ENCODE measurements around the gene PPM1A.

- TF ChIP-seq, protein P1, sequence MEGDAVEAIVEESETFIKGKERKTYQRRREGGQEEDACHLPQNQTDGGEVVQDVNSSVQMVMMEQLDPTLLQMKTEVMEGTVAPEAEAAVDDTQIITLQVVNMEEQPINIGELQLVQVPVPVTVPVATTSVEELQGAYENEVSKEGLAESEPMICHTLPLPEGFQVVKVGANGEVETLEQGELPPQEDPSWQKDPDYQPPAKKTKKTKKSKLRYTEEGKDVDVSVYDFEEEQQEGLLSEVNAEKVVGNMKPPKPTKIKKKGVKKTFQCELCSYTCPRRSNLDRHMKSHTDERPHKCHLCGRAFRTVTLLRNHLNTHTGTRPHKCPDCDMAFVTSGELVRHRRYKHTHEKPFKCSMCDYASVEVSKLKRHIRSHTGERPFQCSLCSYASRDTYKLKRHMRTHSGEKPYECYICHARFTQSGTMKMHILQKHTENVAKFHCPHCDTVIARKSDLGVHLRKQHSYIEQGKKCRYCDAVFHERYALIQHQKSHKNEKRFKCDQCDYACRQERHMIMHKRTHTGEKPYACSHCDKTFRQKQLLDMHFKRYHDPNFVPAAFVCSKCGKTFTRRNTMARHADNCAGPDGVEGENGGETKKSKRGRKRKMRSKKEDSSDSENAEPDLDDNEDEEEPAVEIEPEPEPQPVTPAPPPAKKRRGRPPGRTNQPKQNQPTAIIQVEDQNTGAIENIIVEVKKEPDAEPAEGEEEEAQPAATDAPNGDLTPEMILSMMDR (IDR thresholded peaks at IDR 0.05), result no peak; the same call in 1 of the 2 replicates
- no peak for TF ChIP-seq POLR2AphosphoS5 (IDR thresholded peaks at IDR 0.05; ENCODE audit: low read depth, low read length)
Observed at GRCh38 chr14:60272177-60272576, 23.2 kb downstream of the PPM1A start.

All from Panc1 (cell line).